ENCODE measurements around the gene KIF12. TPM values are rescaled to one million over a fixed set of nuclear protein-coding genes. Genes with fewer than 3 reads are reported as not detected.

Gene KIF12
- total and polyA plus RNA-seq, 4 donors = 0.47 to 6.7 (median 4.8) TPM

DNA sequence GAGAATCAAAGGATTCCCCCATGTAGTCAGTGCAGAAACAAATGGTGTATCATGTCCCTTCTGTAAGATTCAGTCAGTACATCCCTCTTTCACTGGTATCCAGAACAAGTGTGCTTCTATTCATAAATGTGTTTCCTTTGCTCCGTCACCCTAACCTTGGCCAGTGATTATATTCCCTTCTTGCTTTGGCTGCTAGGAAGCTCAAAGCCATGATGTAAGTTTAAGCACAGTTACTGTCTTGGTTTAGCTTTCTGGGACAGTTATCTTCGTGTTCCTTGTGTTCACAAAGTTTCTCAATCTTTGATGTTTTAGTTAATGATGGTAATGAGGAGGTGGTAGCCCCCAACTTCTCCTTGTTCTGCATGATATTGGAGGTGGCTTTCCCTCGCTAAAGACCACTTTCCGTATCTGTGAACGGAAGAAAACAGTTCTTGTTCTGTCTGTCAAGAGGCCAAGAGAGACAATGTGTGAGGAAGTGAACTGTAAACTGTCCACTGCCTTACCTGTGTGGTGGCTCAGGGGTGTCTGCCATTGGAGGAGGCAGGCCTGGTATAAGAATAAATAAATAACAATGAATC lies 18.8 kb downstream of the KIF12 start:
- peaks cover 0 to 20% (median 4%) of the 10 kb centered on the region in 5 donors for H3K4me1 ChIP-seq (ENCODE audit: control insufficient read depth in 5 of 5, insufficient read depth in 5 of 5, low read length in 5 of 5)
- no peak overlapping the region for H3K4me3 ChIP-seq
- no peak for TF ChIP-seq CTCF (IDR thresholded peaks at IDR 0.05; ENCODE audit: control extremely low read depth, extremely low read depth)
- DNase-seq (no peak), ATAC-seq (ENCODE audit: insufficient read depth, low FRiP score) (no peak)
- H3K9ac ChIP-seq (ENCODE audit: insufficient read depth in 1 of 2, low read length in 2 of 2) = no peak overlapping the region
- H3K27me3 ChIP-seq (ENCODE audit: control insufficient read depth in 3 of 3, insufficient read depth in 3 of 3, low read length in 2 of 3) = no peaks in the 10 kb centered on the region
- peak overlapping the region in 1 of 2 donors; percentile 18 for H3K27ac ChIP-seq (ENCODE audit: low read depth in 1 of 2, low read length in 1 of 2)
- no peaks in the 10 kb centered on the region for H3K9me3 ChIP-seq (ENCODE audit: control insufficient read depth in 4 of 4, insufficient read depth in 3 of 4, low read length in 3 of 4)
- no peaks in the 10 kb centered on the region for H3K36me3 ChIP-seq (ENCODE audit: control insufficient read depth in 4 of 4, insufficient read depth in 4 of 4, low read length in 4 of 4)
- WGBS, 2 donors = 74 to 75% methylated on average over 5 of the region's 5 CpGs

- DNase-seq = no peak
- TF ChIP-seq CTCF (IDR thresholded peaks at IDR 0.05; ENCODE audit: control extremely low read depth, extremely low read depth) = no peak
- Histone ChIP-seq H3K4me1 (ENCODE audit: control insufficient read depth in 5 of 5, insufficient read depth in 5 of 5, low read length in 5 of 5) (peaks cover 0 to 20% (median 4%) of the 10 kb centered on the region in 5 donors), H3K4me3 (no peak overlapping the region), H3K9me3 (ENCODE audit: control insufficient read depth in 4 of 4, insufficient read depth in 3 of 4, low read length in 3 of 4) (no peaks in the 10 kb centered on the region), H3K27me3 (ENCODE audit: control insufficient read depth in 3 of 3, insufficient read depth in 3 of 3, low read length in 2 of 3) (peaks cover 0 to 2% (median 0%) of the 10 kb centered on the region in 3 donors), H3K9ac (ENCODE audit: insufficient read depth in 1 of 2, low read length in 2 of 2) (no peak overlapping the region), H3K27ac (ENCODE audit: low read depth in 1 of 2, low read length in 1 of 2) (no peak overlapping the region), H3K36me3 (ENCODE audit: control insufficient read depth in 4 of 4, insufficient read depth in 4 of 4, low read length in 4 of 4) (no peaks in the 10 kb centered on the region)
- no peak for ATAC-seq (ENCODE audit: insufficient read depth, low FRiP score)
- 74 to 82% methylated on average over 7 of the region's 7 CpGs for WGBS, 2 donors
These were observed 20.3 kb downstream of the KIF12 start for GRCh38 chr9:114078781-114079156.

DNA sequence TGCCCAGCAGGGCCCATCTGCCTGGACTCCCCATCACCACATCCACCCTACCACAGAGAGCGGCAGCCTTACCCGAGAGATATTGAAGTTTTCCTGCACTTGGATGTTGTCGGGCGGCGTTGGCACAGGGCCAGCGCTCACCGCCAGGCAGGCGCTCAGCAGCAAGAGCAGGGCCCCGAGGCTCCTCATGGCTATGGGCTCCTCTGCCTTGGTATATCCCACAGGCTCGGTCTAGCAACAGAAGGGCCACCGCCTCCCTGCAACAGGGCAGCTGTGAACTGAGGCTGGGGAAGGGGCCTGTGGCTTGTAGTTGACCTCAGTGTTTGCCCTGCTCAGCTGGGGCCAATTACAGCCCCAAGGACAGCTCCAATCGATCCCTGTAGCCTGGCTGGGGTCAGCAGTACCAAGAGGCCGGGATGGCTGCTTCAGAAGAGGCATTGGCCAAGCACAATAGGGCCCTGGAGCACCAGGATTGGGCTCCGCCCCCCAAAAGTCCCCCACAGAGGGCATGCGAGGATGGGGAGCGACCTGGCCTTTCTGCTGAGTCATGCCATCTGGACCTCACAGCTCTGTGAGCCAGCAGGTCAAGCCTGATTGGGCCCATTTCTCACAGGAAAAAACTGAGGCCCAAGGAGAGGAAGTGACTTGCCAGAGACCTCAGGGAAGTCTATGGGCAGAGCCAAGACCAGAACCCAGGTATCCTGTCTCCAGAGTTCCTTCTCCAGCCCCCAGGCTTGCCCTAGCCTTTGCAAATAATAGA lies 20.9 kb downstream of the KIF12 start, which contains the start of gene AMBP:
TSS of gene AMBP (minus strand) at position 280 of the 760 bp plus-strand sequence. CDS start at position 189, 91 bp downstream.
- no peak for TF ChIP-seq CTCF (IDR thresholded peaks at IDR 0.05; ENCODE audit: control extremely low read depth, extremely low read depth)
- Histone ChIP-seq H3K4me1 (ENCODE audit: control insufficient read depth in 5 of 5, insufficient read depth in 5 of 5, low read length in 5 of 5) (peaks cover 0 to 20% (median 4%) of the 10 kb centered on the region in 5 donors), H3K27ac (ENCODE audit: low read depth in 1 of 2, low read length in 1 of 2) (no peak within 1 kb of the TSS), H3K36me3 (ENCODE audit: control insufficient read depth in 4 of 4, insufficient read depth in 4 of 4, low read length in 4 of 4) (no peaks in the 10 kb centered on the region), H3K9me3 (ENCODE audit: control insufficient read depth in 4 of 4, insufficient read depth in 3 of 4, low read length in 3 of 4) (no peaks in the 10 kb centered on the region), H3K27me3 (ENCODE audit: control insufficient read depth in 3 of 3, insufficient read depth in 3 of 3, low read length in 2 of 3) (peaks cover 0 to 2% (median 0%) of the 10 kb centered on the region in 3 donors), H3K9ac (ENCODE audit: insufficient read depth in 1 of 2, low read length in 2 of 2) (no peak within 1 kb of the TSS), H3K4me3 (no peak within 1 kb of the TSS)
- 48 to 66% methylated on average over 16 of the region's 16 CpGs for WGBS, 2 donors
- ATAC-seq (ENCODE audit: insufficient read depth, low FRiP score) (no peak), DNase-seq (peak; percentile 57 to 74 (median 64))
